Activated effector memory CD4-positive, alpha-beta T cell treated with Interleukin-2 at 50 U/mL for 16 hours (primary cell): ENCODE data around the gene RBFOX1.

Source experiments
- DNase-seq: peaks from one replicate; pipeline ENCODE4 v3.0.0-alpha.2; 2020

RBFOX1 gene

DNA sequence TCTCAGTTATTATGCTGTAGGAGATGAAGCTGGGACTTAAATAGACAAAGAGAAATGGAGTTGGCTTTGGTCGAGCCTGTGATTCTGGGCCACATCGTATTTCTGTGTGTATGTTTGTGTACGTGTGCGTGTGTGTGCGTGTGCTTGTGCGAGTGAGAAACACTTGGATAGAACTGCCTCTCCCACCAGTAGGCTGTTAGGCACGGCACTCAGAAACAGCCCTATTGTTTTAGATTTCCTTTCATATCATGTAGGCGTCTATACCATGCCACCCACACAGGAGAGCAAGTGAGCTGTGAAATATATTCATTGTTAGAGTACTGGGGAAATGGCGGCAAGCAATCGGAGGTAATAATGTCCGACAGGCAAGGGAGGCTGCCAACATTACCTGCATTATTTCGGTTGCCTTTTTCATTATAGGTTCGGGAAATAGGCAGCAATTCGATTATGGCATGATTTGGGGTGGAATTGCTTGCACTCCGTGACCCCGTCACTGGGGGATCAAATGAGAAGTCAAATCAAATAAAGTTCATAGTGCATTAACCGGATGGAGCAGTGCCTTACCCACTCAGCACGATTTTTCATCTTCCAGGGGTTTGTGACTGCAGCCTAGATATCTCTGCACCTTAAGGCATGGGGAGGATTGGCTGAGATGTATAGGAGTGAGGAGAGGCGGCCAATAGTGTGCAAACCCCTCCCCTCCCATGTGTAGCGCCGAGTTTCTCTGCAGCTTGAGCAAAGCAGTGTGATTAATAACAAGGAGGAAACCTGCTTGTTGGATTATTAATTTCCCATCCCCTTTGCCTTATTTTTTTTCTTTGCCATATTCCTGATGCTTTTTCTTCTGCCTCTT is 89.6 kb downstream of the RBFOX1 start:
- no peak for DNase-seq

DNA sequence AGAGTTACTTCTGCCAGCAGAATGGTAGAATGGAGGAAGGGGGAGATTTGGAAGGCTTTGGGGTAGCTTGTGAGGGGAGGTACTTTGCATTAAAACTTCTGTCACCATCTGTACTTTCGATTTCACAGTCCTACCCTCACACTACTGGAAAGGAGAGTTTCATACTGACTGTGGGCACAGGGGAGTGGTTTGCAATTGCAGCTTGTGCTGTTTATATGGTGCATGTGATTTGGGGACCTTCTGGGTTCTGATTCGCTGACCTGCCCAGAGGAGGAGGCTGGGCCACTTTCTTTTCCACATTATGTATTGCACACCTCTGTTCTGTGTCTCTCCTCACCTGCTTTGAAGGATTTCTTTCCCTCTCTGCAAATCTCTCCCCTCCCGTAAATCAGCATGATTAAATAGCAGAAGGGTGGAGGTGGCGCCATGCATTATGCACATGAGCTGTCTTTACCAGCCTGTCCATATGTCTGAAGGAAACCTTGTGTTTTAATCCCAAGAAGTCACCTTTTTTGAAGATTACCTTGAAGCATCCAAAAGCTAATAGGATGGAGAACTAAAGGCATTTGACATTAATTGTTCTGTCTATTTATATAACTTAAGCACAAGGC is 90.9 kb downstream of the RBFOX1 start:
- DNase-seq, result no peak

DNA sequence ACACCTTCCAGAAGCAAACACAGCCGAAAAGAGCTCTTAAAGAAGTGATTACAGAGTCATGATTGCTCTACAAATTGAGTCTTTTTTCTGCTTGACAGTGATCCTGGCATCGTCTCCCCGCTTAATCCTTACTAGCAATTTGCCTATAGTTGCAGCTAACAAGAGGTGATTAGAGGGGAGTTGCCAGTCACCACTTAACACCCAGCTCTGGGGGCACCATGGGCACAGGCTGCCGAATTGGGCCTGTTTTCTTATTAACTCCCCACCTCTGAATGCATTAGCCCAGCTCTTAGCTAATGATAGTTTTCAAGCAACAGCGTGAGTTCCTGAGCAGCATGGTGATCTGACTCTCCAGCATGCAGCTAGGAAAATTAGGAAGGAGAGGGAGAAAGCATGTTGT is 93.5 kb downstream of the RBFOX1 start:
- DNase-seq, result no peak

DNA sequence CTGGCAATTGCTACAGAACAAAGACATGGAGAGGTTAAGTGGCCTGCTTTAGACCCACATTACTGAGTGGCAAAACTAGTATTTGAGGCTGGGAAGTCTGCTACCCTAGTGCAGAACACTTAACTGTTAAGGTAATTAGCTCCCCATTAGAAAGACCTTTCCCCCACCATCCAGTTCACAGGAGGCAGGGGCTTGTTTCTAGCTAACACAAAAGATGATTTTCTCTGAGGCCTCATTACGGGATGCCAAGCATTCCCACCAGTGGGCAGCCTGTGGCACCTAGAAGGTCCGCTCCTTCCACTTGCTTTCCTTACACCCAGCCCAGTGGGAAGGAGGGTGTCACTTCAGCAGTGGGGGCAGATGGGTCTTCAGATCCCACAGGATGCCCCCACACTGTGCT is 99.1 kb downstream of the RBFOX1 start:
- no peak for DNase-seq

DNA sequence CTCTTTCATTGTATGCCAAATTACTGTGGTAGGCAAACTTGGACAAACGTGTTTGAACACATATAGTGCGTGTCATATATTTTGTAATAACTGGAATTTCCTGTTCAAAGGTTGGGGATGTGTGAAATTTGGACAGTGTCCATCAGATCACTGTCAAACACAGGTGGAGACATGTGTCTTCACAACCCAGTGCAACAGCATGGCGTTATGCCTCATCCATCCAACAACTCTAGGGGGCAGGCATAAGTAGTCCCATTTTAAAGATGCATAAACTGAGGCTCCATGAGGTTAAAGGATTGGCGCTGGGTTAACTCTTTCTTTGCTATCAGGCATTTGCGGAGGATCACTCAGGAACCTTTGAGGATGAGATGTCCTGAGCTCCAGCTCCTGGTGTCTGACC is 103.7 kb downstream of the RBFOX1 start:
- no peak for DNase-seq

DNA sequence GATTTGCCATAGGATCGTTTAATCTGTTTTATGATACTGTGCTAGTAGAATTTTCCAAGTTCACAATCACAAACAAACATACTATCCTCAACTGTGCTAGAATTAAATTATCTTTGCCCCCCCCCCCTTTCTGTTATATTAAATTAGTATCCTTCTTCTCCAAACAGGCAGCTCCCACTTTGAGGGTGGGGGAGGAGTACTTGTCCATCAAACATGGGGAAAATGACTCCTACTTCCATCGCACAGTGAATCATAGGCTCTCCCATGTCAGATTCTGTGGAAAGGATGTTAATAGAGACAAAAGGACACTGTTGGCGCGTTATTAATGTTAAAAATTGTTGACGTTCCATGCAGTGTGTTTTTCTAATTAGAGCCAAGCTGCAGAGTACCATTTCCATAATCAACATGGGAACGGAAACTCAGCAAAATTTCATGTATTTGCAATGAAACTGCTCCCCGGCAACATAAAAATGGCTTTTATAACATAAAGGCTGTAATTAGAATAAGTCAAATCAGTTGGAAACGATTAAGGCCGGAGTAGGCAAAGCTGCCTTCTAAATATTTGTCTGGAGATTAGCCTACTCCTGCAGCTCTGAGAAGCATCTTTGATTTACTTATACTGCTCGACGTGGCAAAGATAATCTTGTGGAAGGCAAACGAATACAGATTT is 104.6 kb downstream of the RBFOX1 start:
- DNase-seq, result no peak

DNA sequence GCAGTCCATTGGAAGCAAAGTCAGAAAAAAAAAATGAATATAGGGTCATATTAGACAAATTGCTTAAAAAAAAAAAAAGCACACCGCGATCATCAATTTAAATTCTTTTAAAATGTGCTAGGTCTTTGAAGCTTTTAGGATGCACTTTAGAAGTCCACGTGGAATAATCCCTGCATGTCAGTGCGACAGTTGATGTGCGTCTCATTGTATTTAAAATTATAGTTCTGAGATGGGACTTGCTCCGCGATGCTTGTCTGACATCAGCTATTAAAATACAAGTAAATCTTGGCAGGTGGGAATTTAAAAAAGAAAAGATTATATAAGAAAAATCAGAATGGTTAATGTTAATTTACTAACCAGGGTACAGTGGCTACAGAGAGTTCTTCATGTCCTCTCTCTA is 105.2 kb downstream of the RBFOX1 start:
- no peak for DNase-seq

DNA sequence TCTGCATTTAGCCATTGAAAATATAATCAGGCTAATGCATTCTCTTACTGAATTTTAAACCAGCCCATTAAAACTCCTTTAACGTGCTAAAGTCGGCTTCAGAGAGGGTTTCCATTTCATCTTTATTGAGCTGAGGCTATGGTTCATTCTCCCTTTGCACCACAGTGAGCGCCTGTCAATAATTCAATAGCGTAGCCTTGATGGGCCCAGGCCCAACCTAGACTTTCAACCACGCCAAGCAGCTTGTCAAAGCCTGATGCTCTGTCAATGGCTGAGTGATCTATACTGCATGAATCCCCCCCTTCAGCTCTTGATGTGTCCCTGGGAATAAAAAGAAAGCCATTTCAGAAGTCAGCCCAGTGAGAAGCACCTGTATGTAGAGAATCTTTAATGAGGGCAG is 106.0 kb downstream of the RBFOX1 start:
- DNase-seq, result no peak

DNA sequence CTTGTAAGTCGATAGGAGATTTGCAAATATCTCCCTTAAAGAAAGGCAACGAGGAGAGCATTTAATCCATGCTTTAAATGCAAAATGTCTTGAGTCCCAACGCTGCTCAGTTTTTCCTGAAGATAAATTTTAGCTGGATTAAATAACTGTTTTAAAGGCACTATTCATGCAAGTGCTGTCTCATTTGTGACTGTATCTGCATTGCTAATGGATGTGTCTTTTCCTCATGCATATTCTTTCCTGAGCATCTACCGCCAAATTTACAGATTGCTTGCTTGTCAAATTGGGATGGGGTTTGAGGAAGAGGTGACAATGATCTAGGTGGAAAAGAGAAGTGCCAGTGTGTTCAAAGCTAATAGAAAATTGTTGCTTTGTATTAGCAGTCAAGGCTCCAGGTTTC is 106.9 kb downstream of the RBFOX1 start:
- DNase-seq, result no peak

DNA sequence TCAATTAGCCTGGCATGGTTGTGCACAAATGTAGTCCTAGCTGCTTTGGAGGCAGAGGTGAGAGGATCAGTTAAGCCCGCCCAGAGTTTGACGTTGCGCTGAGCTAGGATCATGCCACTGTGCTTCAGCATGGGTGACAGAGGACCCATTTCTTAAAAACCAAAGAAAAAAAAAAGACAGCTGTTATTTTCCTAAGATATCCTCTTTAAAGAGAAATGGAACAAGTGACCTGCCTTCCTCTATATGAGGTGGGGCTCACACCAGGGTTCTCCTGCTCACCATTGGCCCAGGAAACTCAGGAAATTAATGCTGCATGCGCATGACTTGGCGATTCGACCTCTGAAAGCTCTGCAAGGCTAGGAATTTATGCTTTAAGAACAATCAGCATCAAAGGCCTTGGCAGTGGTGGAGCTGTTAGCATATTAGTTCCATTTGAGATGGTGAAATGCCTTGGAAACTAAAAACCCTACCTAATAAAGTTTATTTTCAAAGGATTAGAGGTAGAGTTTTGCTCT is 108.3 kb downstream of the RBFOX1 start:
- no peak for DNase-seq

DNA sequence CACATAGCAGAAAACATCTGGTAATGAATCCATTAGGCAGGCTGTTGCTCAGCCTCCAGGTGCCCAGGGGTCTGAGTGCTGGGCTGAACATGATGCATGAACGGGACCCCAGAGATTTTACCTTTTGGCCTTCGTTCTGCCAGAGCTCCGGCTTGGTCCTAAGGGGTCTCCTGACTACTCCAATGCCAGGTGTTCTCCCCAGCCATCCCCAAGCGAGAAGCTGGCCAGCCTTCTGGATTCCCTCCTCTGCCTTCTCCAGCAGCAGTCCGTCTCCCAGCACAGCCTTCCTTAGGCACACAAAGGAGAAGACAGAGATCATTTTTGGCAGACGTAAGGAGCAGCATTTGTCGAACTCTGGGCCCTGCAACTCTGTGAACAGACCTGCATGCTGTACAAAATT is 109.4 kb downstream of the RBFOX1 start:
- no peak for DNase-seq

DNA sequence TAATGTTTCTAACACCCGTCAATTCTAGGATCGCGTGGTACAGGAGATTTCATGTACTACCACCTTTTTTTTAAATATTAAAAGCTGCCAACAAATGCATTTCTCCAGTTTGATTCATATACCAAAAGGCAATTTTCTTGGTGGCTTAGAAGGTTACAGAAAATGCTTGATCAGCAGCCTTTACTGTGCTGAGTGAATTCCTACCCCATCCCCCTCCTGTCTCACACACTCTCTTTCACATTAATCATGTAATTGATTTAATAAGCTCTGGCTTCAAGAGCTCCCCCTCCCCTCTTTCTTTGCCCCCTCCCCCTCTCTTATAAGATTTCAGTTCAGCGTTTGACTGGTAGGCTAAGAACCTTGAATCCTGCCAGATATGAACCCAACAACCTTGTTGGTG is 110.5 kb downstream of the RBFOX1 start:
- DNase-seq, result no peak

DNA sequence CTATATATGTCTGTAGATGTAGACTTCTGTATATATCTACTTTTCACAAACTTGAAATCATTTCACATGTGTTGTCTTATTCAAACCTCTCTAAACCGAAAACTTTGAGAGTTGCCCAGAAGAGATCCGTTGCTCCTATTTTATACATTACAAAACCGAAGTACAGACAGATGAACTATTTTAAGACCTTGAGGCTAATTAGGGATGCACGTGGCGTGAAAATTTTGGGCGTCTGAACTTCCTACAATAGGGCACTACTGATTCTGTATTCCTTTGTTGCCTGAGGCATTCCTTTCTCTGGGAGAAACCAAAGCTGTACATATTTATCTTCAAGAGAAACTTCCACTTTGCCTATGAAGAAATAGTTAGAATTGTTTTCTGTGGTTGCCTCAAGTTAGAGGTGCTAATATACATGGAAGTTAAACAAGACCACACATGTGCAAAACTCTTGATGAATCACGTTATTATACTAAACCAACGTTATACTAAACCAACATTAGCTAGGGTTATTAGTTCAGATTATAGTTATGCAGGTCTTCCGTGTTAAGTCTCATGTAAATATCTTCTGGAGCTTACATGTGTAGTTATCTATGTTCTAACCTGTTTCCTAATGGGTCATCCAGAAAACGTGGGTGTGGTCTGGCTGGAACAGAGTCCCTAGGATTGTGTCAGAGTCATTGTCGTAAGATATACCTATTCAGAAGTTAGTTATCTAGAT is 111.2 kb downstream of the RBFOX1 start:
- DNase-seq, result no peak

DNA sequence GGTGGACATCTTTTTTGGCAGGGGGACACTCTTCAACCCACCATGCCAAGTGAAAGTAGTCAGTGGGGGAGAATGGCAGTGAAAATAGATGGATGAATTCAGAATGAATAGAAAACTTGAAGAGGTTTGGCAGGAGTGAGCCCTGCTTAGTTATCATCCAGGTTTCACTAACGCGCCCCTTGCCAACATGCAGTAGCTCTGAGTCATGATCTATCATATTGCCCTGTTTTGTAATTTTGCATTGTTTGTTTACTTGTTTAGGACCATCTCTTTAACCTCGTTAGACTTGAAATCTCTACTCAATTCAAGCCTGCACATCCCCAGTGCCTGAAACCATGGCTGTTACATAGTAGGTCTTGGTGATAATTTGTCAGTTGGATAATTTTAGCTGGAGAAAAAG is 116.7 kb downstream of the RBFOX1 start:
- DNase-seq, result no peak

DNA sequence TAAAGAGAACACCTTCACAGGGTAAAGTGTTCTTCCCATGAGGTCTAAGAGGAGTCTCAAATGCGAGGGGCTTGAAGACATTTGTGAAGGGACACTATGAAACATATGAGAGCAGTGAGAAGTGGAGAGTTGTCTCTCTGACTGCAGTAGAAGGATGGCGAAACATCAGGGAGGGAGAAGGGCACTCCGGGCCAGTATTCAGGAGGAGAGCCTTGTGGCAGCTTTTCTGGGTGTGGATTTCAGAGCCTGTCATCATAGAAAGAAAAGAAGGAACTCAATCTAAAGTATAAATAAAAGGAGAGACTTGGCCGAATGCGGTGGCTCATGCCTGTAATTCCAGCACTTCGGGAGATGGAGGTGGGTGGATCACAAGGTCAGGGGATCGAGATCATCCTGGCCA is 117.2 kb downstream of the RBFOX1 start:
- DNase-seq, result no peak

DNA sequence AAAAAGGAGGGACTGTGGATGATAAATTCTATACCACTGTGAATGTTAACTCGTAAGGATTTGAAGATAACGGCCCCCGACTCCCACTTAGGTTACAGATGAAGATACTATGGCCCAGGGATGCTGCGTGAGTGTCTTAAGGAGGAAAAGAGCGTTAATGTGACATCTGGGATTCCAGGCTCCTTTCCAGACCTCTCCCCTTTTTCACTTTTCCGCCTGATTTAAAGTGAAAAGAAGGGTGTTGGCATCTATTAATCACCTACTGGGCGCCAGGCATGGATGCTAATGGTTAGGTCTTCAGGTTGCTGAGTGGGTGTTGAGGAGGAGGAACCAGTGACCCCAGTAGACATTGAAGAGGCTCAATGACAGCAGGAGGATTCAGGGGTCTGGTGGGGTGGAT is 117.8 kb downstream of the RBFOX1 start:
- no peak for DNase-seq

DNA sequence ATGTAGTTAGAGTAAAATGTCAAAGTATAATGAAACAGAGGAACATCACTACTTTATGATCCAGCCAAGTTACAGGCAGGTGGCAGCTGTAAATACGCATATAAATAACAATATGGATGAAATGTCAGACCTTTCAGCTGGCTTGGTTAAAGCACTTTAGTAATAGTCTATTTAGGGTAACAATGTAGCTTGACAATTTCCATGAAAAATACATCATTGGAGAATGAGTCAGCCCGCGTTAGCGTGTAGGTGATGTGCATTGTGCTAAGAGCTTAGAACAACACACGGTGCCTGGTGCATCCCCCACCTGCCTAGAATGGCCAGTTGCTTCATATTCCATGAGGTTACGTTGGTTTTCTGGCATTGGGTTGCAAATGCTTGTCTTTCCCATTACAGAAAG is 119.4 kb downstream of the RBFOX1 start:
- DNase-seq, result no peak

DNA sequence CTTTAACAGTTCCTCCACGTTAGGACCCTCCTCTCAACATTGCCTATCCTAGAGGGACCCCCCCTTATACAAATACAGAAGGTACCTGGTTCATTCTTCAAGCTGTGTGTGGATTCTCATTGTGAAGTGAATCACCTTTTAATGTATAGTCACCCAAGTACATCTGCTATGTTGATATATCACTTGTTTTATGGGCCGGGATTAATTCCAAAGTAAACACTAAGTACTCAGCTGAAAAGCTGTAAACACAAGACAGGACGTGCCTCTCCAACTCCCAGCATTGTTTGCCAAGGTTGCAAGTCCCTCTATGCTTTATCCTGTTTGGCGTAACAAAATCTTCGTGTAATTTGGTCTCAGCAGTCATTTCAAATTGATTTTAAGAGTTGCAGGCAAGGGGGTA is 123.6 kb downstream of the RBFOX1 start:
- no peak for DNase-seq

DNA sequence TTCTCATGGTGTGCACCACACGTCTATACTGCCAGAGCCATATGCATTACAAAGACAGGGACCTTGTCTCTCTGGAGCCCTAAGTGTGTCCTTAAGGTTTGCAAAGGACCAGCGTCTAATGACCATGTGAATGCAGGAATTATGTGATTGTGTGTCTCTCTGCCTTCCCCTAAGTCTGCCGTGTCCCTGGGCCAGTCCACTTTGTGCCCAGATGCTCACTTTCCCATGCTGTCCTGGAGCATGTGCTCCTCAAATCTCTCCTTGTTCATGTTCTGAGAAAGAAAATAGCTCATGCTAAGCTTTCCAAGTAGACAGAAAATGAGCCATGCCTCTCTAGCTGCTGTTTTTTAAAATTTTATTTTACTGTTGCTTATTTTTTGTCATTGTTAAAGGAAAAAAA is 125.5 kb downstream of the RBFOX1 start:
- no peak for DNase-seq

DNA sequence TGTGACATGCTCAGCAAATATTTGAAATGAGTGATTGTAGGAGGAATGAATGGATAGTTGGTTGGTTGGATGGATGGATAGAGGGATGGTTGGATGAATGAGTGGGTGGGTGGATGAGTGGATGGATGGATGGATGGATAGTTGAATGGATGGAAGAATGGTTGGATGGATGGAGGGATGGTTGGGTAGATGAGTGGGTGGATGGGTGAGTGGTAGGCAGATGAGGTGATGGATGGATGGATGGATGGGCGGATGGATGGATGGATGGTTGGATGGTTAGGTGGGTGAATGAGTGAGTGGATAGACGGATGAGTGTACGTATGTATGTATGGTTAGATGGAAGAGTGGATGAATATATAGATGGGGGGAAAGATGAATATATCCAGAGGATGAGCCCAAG is 137.7 kb downstream of the RBFOX1 start:
- DNase-seq, result no peak

DNA sequence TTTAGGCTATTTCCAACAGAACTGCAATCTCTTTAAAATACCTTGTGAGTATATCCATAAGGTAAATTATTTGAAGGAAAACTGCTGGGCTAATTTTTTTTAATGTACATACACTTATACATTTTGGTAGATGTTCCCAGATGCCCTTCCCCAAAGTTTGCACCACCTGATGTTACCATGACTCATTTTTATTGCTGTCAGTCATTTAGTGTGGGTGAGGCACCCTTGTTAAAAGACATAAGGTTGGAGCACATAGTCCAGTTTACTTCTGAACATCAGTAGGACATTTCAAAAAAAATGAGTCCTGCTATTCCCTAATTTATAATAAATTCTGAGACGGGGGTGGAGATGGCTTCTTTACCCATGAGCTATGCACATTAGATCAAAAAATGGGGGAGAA is 138.6 kb downstream of the RBFOX1 start:
- no peak for DNase-seq

DNA sequence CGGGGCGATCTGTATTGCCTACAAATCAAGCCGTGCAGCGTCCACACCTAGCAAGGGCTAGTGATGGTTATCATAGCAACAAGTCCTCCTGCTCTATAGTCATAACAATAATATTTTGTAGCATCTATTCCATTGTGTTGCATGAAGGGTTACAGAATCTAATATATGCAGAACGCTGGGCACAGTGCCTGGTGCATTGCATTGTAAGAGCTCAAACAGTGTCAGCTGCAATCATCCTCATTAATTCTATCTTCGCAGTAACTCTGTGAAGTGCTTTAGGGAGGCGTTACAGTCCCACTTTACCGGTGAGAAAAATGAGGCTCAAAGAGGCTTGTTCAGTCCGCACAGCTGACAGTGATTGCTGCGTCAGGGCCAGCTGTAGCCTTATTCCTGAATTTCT is 149.4 kb downstream of the RBFOX1 start:
- no peak for DNase-seq

DNA sequence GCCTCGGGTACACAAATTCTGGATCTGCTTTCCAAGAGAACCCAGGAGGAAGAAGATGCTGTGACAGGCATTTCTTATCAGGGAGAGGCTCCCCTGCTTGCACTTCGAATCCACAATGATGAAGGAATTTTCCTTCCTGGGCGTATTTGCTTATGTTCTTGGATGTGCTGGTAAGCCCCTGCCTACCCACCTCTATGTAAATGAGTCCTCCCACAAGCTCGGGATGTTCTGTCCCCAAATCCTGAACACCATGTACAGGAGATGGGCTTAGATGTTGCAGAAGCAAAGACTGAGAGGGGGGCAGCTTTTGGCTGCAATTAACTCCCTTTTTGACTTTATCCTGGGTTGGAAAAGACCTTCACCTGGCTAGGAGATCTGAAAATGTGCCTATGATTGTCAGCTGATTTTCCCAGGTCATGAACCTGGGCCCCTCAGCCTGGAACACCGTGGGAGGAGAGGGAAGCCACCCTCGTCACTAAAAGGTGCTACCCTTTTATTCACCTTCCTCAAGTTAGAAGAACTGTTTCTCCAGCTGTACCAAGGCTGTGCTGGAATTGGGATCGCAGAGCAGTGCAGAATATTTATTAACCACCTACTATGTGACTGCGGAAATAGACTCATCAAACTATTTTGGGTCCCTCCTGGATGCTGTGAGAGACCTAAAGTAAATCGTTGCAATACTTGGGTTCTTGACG is 150.1 kb downstream of the RBFOX1 start:
- no peak for DNase-seq
